GM19240 (cell line): ENCODE measurements around the gene EIF3D.

Experiments
- DNase-seq: peaks from one replicate; pipeline ENCODE4 v3.0.0; 2011; ENCODE audit warnings: low spot score; ENCODE audit not compliant: insufficient read length

EIF3D gene

DNA sequence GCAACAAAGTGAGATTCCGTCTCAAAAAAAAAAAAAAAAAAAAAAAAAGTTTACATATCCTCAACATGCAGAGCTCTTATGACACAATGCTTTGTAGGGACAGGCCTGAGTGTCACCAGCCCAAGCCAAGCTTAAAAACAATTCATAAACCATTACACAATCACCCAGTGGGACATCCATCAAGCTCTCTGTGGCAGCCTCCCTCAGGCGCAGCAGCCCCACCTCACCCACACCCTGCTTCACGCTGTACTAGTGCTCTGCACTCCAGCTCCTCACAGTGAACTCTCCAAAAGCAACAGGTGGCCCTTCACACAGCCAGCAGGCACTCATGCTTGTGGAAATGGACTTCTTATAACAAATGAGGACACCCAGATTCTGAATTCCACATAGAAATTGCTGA lies 18.6 kb downstream of the EIF3D start:
- no peak for DNase-seq

- DNase-seq: no peak
Measured at GRCh38 chr22:36507518-36508010, 21.4 kb downstream of the EIF3D start.

DNA sequence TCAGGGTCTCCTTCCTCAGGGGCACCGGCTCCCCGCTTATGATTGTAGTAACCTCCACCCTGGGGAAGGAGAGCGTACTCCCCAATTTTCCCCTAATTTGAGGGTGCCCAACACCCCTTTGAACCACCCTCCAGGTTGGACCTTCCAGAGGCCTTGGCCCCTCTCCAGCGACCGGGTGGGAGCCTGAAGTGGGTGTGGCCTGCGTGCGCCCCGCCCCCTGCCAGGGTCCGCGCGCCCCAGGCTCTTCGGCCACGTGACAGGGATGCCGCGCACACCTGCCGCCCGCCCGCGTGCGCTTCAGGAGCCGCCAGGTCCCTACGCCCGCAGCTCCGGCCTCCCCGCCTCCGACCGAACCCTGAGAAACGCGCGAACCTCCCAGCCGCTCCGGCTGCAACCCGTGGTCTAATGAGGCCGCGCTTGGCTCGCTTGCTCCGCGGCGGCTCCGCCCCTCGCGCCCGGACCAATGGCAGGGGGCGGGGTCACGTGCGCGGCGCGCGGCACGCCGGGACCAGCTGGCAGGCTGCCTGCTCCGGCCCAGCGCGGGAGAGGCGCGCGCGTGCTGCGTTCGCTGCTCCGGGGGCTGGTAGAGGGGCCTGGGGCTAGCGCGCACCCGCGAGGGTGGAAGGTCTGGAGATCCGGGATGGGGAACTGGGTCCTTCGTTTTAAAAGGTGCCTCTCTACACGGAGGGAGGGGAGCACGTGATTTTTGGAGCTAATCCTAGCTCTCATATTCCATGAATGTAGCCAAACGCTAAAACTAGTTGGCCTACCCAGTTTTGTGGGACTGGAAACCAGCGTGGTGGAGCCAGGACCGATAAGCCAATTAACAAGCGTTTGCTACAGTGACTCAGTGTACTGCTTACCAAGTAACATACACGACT lies 22.1 kb downstream of the EIF3D start, which contains the start of gene FOXRED2:
Gene FOXRED2 (minus strand): TSS at position 404 of the 881 bp plus-strand sequence. CDS start 618 bp downstream, outside the sequence.
- peak; percentile 94 for DNase-seq

GRCh38 chr22:36505998-36506635 lies 22.8 kb downstream of the EIF3D start:
- no peak for DNase-seq

DNA sequence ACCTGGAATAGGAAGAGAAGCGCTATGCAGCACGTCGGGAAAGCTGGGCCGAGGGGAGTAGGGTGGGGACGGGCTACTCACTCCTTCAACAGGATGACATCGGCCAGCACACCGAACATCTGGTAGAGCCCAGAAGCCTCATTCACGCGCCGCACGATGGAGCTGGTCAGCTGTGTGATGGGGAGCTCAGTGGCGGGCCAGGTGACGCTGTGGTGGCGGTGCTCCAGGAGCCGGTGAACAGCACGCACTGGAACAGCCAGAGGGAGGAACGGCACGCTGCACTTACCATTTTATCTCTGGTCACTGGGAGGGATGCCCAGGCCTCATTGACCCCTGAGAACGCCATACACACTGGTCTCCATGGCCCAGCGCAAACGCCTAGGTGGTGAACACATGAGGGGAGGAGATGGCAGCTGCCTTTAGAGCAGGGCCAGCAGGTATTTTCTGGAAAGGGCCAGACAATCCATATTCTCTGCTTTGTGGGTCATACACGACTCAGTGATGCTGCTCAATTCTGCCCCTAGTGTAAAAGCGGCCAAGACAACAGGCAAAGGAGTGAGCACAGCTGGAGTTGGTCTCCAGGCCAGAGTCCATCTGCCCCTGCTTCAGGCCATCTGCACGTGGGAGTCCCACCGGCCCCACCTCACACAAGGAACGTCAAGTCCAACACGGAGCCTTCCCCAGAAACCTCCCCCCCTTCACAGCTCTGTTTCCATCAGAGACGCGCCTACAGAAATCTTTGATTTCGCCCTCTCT lies 30.9 kb downstream of the EIF3D start:
- DNase-seq: no peak

DNA sequence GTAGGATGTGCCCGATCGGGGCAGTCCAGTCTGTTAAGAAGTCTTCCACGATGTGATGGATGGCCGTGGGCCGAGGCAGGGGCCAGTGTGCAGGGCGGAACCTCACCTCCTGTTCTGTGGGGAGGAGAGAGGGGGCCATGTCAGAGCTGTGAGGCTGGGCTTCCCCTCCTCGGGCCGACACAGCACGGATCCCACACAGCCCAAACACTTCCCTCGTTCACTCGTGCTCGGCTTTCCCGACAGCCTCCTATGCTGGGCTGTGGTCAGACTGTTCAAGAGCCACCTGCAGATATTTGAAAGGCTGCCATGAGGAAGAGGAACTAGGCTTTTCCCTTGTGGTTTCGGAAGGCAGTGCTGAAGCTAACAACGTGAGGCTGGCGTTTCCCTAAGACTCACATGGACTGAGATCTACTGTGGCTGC lies 35.3 kb downstream of the EIF3D start:
- peak; percentile 45 for DNase-seq

DNA sequence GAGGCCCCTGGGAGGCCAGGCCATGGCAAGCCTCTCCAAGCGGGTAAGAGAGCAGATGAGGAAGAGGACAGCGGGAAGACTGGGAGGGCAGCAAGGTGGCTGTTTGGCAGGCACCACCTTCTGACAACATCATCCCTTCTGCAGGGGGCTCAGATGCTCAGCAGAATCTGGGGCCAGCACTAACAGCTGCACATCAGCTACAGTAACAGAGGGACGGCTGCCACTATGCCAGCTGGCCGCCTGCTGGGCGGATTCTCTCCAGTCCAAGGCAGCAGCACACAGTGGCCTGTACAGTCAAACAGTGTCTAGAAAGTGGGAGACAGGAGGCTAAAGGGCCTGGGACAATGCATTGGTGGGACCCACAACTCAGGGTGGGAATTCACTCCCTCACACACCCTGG lies 36.9 kb downstream of the EIF3D start:
- DNase-seq: no peak

DNA sequence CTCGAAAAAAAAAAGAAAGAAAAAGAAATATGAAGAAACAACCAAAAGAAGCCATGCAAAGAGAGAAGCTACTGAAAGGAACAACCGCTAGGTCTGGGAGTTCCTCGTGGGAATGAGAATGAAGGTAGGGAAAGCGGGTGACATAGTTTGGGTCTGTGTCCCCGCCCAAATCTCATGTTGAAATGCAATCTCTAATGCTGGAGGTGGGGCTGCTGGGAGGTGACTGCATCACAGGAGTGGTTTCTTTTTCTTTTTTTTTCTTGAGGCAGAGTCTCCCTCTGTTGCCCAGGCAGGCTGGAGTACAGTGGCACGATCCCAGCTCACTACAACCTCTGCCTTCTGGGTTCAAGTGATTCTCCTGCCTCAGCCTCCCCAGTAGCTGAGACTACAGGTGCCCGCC lies 37.8 kb downstream of the EIF3D start:
- no peak for DNase-seq

GRCh38 chr22:36486619-36487384 lies 42.2 kb downstream of the EIF3D start:
- DNase-seq: no peak

- peak; percentile 97 for DNase-seq
Measured at GRCh38 chr22:36481393-36482168, 47.4 kb downstream of the EIF3D start, which contains the start of gene TXN2. Gene TXN2 (minus strand): TSS chr22:36481640. CDS start chr22:36480837, 803 bp downstream.

DNA sequence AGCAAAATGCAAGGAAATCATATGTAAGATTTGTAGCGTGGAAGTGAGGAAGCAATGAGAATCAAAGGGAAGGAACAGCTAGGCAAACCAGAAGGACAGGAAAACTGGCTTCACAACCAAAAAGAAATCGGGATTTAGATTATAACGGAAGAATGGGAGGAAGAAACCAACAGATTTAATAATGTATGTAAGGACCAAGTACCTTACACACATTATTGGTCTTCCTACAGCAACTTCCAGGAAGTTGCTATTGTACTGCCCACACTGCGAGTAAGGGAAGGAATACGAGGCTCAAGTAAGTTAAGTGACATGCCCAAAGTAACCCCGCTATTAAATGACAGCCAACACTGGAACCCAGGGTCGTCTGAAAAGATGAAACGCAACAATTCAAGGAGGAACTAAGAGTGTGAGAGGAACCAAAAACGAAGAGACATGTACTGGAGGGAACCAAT lies 48.0 kb downstream of the EIF3D start:
- DNase-seq: peak; percentile 34

DNA sequence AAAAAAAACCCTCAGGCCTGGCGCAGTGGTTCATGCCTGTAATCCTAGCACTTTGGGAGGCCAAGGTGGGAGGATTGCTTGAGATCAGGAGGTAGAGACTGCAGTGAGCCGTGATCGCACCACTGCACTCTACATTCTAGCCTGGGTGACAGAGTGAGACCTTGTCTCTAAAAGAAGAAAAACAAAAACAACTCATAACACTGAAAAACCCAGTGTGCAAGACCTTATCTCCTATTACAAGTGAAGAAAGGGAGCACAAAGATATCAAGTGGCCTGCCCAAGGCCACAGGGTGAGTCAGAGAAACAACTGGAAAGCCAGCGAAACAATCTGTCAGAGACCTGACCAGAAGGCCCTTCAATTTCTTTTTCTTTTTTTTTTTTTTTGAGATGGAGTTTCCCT lies 50.0 kb downstream of the EIF3D start:
- no peak for DNase-seq

DNA sequence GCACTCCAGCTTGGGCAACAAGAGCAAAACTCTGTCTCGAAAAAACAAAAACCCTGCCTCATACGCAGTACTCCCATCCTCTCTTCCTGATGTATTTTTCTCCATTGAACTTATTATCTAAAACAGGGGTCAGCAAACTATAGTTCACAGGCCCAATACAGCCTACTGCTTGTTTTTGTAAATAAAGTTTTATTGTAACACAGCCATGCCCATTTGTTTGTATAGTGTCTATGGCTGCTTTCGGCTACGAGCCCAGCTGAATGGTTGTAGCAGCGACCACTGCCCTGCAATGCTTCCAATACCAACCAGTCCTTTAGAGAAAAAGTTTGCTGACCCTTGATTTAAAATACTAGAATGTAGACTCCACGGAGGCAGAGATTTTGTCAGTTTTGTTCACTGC lies 53.6 kb downstream of the EIF3D start:
- no peak for DNase-seq

DNA sequence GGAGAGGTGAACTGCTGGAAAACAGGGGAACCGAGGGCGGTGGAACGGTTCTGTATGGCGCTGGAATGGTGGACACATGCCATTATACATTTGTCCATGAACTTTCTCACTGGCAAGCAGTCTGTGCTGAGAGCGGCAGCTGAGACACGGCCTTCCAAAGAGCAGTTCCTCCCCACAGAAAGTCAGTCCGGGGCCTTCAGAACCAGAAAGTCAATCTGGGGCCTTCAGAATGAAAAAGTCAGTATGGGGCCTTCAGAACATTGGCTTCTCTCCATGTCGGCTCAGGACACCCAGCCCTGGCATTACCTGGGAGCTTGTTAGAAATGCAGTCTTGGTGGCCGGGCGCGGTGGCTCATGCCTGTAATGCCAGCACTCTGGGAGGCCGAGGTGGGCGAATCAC lies 56.3 kb downstream of the EIF3D start:
- no peak for DNase-seq

GRCh38 chr22:36471341-36471821 lies 57.6 kb downstream of the EIF3D start:
- no peak for DNase-seq

GRCh38 chr22:36470994-36471331 lies 58.0 kb downstream of the EIF3D start:
- no peak for DNase-seq

DNA sequence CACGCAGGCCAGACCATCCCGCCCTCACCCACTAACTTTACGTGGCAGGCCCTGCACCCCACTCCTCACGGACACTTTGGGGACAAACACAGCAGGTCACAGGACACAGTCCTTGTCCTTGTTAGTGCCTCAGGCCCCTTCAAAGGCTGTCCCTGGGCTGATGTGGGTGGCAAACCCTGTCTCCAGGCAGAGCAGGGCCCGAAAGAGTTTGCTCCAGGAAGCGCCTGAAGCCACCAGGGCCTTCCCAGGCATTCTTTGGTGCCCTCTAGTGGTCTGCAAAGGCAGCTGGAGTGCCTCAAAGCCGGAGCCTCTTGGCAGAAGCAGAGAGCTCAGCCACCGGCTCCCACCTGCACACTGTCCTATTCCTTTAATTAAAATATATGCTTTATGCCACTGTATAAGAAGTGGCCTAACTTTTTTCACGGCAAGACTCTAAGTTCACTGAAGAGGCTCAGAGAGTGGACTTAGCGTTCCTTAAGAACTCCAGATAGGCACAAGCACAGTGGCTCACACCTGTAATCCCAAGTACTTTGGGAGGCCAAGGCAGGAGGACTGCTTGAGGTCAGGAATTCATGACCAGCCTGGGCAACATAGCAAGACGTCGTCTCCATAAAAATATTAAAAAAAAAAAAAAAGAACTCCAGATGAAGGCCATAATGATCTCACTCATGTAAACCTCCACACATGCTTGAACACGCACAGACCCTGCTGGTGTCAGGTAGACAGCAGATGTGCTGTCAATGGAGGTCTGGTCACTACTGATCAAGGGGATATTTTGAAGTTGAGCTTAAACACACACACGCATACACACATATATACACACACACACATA lies 58.6 kb downstream of the EIF3D start:
- peak; percentile 93 for DNase-seq

DNA sequence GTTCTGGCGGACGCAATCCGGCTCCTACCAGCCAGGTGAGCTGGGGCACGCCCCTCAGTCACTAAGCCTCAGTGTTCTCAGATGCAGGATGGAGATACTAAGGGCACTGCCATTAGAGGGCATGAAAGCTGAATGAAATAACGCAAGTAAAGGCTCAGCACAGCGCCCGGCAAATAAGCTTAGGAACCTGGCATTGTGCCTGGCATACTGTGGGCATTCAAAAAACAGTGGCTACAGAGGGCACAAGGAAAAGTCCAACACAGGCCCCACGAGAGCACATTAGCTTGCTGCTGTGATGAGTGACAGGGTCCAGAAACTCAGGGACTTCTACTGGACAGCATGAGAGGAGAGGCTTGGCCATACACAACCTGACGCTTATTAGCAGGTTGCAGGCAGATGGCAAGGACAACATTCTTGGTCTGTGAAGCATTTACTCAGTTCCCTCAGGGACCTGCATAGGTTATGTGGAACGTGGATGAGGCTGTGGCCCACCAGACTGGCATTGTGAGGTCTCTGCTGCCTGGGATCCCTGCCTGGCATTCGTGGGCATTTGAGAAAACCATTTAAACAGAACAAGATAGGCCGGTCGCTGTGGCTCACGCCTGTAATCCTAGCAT lies 59.8 kb downstream of the EIF3D start:
- DNase-seq: no peak

DNA sequence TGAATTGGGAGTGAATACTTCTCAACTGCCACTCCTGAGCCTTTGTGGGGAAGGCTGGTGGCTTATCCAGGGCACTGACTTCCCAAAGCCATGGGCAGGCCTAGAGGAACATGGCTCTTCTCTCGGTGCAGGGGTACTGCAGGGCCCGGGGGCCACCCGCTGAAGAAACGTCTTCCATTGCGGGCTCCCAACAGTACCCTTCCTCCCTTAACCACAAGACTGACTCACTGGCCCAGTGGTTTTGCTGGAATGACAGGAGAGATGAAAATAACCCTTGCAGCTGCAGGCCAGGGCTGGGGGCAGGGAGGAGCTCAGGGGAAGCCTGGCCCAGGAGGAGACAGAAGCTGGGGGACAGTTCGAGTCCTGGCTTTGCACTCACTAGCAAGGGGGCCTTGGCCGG lies 61.0 kb downstream of the EIF3D start:
- no peak for DNase-seq
